Breast epithelium (tissue), 3 donors: Measurements from ENCODE around the gene HDHD3.

Experiments
- POLR2AphosphoS5 ChIP-seq, 3 donors: sonication (generic); formaldehyde crosslinking; IDR thresholded peaks; one replicate each; pipeline ENCODE4 v1.6.1; 2017; ENCODE audit warnings: antibody characterized with exemption in 3 of 3
- TF ChIP-seq, protein P1 (sequence below), 3 donors: fragments of 450-650 bp; IDR thresholded peaks; one replicate each; pipeline ENCODE4 v1.5.1; 2016 to 2017; ENCODE audit warnings: antibody characterized with exemption in 3 of 3, mild to moderate bottlenecking in 3 of 3, moderate library complexity in 3 of 3

- TF ChIP-seq, protein P1, sequence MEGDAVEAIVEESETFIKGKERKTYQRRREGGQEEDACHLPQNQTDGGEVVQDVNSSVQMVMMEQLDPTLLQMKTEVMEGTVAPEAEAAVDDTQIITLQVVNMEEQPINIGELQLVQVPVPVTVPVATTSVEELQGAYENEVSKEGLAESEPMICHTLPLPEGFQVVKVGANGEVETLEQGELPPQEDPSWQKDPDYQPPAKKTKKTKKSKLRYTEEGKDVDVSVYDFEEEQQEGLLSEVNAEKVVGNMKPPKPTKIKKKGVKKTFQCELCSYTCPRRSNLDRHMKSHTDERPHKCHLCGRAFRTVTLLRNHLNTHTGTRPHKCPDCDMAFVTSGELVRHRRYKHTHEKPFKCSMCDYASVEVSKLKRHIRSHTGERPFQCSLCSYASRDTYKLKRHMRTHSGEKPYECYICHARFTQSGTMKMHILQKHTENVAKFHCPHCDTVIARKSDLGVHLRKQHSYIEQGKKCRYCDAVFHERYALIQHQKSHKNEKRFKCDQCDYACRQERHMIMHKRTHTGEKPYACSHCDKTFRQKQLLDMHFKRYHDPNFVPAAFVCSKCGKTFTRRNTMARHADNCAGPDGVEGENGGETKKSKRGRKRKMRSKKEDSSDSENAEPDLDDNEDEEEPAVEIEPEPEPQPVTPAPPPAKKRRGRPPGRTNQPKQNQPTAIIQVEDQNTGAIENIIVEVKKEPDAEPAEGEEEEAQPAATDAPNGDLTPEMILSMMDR (IDR thresholded peaks at IDR 0.05) = no peak
- no peak for TF ChIP-seq POLR2AphosphoS5 (IDR thresholded peaks at IDR 0.05)
Observed at GRCh38 chr9:113368348-113368981, 8.3 kb downstream of the HDHD3 start.
